ENCODE data around the gene DNAH3.

DNAH3 gene

DNA sequence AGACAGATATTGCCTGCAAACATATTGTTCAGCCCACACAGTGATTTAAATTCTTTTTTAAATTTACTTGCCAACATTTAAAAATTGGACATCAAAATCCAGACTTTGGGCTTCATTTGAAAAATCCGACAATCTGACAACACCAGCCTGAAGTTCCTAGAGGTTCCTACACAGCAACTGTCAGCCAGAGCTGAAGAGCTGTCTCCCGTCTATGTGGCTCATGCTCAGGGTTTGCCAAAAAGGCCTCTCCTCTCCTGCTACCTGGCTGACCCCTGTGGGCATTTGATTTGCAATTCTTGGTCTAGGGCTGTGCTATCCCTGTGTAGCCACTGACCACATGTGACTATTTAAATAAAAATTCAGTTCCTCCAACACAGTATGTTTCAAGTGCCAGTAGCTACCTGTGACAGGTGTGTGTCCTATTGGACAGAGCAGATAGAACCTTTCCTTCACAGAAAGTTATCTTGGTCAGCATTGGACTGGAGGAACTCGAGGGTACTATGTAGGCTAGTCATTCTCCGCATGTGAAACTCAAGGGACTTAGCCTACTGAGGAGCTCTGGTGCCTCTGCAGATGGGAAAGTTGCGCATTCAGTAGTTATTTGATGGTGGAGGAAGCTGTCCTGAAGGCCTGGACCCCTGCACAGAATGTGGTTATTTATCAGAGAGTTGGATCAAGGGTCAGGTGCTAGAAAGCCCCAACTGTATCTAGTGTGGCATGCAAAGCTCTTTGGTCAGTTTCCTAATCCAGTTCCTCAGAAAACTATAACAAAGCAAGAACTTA, 247.3 kb downstream of the DNAH3 start:
- Histone ChIP-seq H3K36me3 (replicated peaks; ENCODE audit: insufficient read depth, low read length) (no peaks in the 10 kb centered on the region), H3K79me2 (ENCODE audit: low read length) (peaks cover 50% of the 10 kb centered on the region), H3K9ac (ENCODE audit: low read length) (no peak overlapping the region), H3K9me2 (replicated peaks; ENCODE audit: insufficient read depth, low read length) (no peaks in the 10 kb centered on the region), H2AFZ (ENCODE audit: low read length) (no peak overlapping the region), H3K4me1 (ENCODE audit: low read length) (peaks cover 34% of the 10 kb centered on the region), H3K4me2 (ENCODE audit: low read depth, low read length) (peak overlapping the region; percentile 73), H3F3A (ENCODE audit: insufficient read depth, low read length) (peaks cover 14% of the 10 kb centered on the region), H3K27ac (ENCODE audit: low read length) (peak overlapping the region; percentile 66; the same call in 1 of the 2 replicates), H3K4me3 (ENCODE audit: low read length) (peak overlapping the region; percentile 11; the same call in 1 of the 2 replicates), H4K20me1 (ENCODE audit: insufficient read depth, low read length) (no peaks in the 10 kb centered on the region), H3K27me3 (replicated peaks; ENCODE audit: insufficient read depth, low read length) (no peaks in the 10 kb centered on the region), H3K9me3 (replicated peaks; ENCODE audit: insufficient read depth, low read length) (no peaks in the 10 kb centered on the region)
- TF ChIP-seq EZH2phosphoT487 (IDR thresholded peaks at IDR 0.05; ENCODE audit: low read length): no peak
- TF ChIP-seq CTCF (IDR thresholded peaks at IDR 0.05; ENCODE audit: low read length): no peak
- TF ChIP-seq EZH2 (optimal IDR thresholded peaks at IDR 0.05; ENCODE audit: low read depth, low read length): no peak
- no peak for DNase-seq

- Histone ChIP-seq H2AFZ (ENCODE audit: low read length) (no peak overlapping the region), H4K20me1 (ENCODE audit: insufficient read depth, low read length) (no peaks in the 10 kb centered on the region), H3K79me2 (ENCODE audit: low read length) (peaks cover 58% of the 10 kb centered on the region), H3K27ac (ENCODE audit: low read length) (no peak overlapping the region), H3K9ac (ENCODE audit: low read length) (no peak overlapping the region), H3K4me3 (ENCODE audit: low read length) (no peak overlapping the region), H3K9me2 (replicated peaks; ENCODE audit: insufficient read depth, low read length) (no peaks in the 10 kb centered on the region), H3F3A (ENCODE audit: insufficient read depth, low read length) (peaks cover 14% of the 10 kb centered on the region), H3K9me3 (replicated peaks; ENCODE audit: insufficient read depth, low read length) (no peaks in the 10 kb centered on the region), H3K4me2 (ENCODE audit: low read depth, low read length) (peak overlapping the region; percentile 73; the same call in 1 of the 2 replicates), H3K4me1 (ENCODE audit: low read length) (peaks cover 34% of the 10 kb centered on the region), H3K27me3 (replicated peaks; ENCODE audit: insufficient read depth, low read length) (no peaks in the 10 kb centered on the region), H3K36me3 (replicated peaks; ENCODE audit: insufficient read depth, low read length) (no peaks in the 10 kb centered on the region)
- TF ChIP-seq EZH2 (optimal IDR thresholded peaks at IDR 0.05; ENCODE audit: low read depth, low read length) (no peak), EZH2phosphoT487 (IDR thresholded peaks at IDR 0.05; ENCODE audit: low read length) (no peak), CTCF (IDR thresholded peaks at IDR 0.05; ENCODE audit: low read length) (no peak)
- no peak for DNase-seq
Measured at GRCh38 chr16:20902426-20902825, 248.2 kb downstream of the DNAH3 start.

DNA sequence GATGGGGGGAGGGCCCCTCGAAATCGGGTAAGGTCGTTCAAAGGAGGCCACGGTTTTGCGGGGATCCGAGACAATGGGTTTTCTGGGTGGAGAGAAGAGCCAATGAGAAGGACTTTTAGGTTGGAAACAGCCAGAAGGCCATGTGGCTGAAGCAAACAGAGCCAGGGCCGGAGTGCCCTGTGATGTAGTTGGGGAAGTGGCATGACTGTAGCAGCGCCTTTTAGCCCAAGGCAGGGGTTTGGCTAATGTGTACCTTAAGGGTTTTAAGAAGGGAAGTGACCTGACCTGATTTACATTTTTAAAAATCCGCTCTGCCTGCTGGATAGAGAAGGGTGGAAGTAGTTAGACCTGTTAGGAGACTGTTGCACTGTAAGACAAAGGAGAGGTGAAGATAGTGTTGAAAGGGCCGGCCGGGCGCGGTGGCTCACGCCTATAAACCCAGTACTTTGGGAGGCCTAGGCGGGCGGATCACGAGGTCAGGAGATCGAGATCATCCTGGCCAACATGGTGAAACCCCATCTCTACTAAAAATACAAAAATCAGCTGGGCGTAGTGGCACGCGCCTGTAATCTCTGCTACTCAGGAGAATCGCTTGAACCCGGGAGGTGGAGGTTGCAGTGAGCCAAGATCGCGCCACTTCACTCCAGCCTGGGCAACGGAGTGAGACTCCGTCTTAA, 249.1 kb downstream of the DNAH3 start:
- peaks cover 34% of the 10 kb centered on the region for H3K4me1 ChIP-seq (ENCODE audit: low read length)
- H3K9ac ChIP-seq (ENCODE audit: low read length): peak overlapping the region; percentile 94
- H3K4me3 ChIP-seq (ENCODE audit: low read length): peak overlapping the region; percentile 89
- H3K27me3 ChIP-seq (replicated peaks; ENCODE audit: insufficient read depth, low read length): no peaks in the 10 kb centered on the region
- peak overlapping the region; percentile 92 for H3K4me2 ChIP-seq (ENCODE audit: low read depth, low read length)
- TF ChIP-seq EZH2 (optimal IDR thresholded peaks at IDR 0.05; ENCODE audit: low read depth, low read length) (no peak), EZH2phosphoT487 (IDR thresholded peaks at IDR 0.05; ENCODE audit: low read length) (no peak), CTCF (IDR thresholded peaks at IDR 0.05; ENCODE audit: low read length) (no peak)
- H2AFZ ChIP-seq (ENCODE audit: low read length): peak overlapping the region; percentile 80
- H3K36me3 ChIP-seq (replicated peaks; ENCODE audit: insufficient read depth, low read length): no peaks in the 10 kb centered on the region
- H3K27ac ChIP-seq (ENCODE audit: low read length): peak overlapping the region; percentile 83; the same call in 1 of the 2 replicates
- DNase-seq: peak; percentile 11
- peaks cover 14% of the 10 kb centered on the region for H3F3A ChIP-seq (ENCODE audit: insufficient read depth, low read length)
- no peaks in the 10 kb centered on the region for H3K9me2 ChIP-seq (replicated peaks; ENCODE audit: insufficient read depth, low read length)
- peaks cover 60% of the 10 kb centered on the region for H3K79me2 ChIP-seq (ENCODE audit: low read length)
- H3K9me3 ChIP-seq (replicated peaks; ENCODE audit: insufficient read depth, low read length): no peaks in the 10 kb centered on the region
- no peaks in the 10 kb centered on the region for H4K20me1 ChIP-seq (ENCODE audit: insufficient read depth, low read length)
